Measurements from ENCODE around the gene TSTD2.

Gene TSTD2

DNA sequence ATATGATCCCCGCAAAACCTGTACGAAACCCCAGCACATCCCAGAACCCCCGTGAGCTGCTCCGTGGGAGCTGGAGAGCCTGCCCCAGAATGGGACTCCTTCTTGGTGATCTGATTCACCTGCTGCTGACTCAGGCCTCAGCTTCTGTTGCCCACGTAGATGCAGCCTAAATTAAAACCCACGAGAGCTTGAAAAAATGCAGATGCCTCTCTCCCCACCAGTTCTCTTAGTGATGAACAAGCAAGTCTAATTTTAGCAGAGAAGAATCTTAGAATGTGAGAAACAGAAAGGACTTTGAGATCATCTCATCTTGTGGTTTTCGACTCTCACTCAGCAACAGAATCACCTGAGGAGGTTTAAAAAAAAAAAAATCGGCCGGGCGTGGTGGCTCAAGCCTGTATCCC, 74.1 kb downstream of the TSTD2 start:
- H3K9ac ChIP-seq (ENCODE audit: low read length), result no peak overlapping the region
- no peaks in the 10 kb centered on the region for H3K27me3 ChIP-seq (ENCODE audit: control insufficient read depth, insufficient read depth, low read length)
- no peak overlapping the region for H3K27ac ChIP-seq (ENCODE audit: low read length)
- peaks cover 1% of the 10 kb centered on the region for H3K4me1 ChIP-seq (ENCODE audit: control insufficient read depth, low read depth, low read length)
- H3K4me3 ChIP-seq (ENCODE audit: low read length), result no peak overlapping the region
- H3K9me3 ChIP-seq (ENCODE audit: control insufficient read depth, low read depth, low read length), result no peaks in the 10 kb centered on the region
- no peaks in the 10 kb centered on the region for H3K36me3 ChIP-seq (ENCODE audit: control insufficient read depth, low read depth, low read length)

DNA sequence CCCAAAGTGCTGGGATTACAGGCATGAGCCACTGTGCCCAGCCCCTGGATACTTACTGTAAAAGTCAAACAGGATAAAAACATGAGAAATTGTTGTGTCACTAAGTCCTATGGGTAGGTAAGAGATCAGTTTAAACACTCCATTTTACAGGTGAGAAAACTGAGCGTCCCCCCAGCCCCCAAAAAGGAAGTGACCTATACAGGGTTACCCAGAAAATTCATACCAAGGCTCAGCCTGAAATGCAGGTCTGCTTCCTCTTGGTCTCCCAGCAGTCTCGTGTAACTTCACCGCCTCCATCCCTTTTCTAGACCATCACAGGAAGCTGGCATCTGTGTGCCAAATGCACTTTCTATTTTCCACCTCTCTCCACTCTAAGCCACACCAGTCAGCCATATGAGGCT, 74.5 kb downstream of the TSTD2 start:
- Histone ChIP-seq H3K4me3 (ENCODE audit: low read length) (no peak overlapping the region), H3K36me3 (ENCODE audit: control insufficient read depth, low read depth, low read length) (no peaks in the 10 kb centered on the region), H3K9me3 (ENCODE audit: control insufficient read depth, low read depth, low read length) (no peaks in the 10 kb centered on the region), H3K4me1 (ENCODE audit: control insufficient read depth, low read depth, low read length) (no peaks in the 10 kb centered on the region), H3K27ac (ENCODE audit: low read length) (no peak overlapping the region), H3K9ac (ENCODE audit: low read length) (no peak overlapping the region), H3K27me3 (ENCODE audit: control insufficient read depth, insufficient read depth, low read length) (no peaks in the 10 kb centered on the region)

DNA sequence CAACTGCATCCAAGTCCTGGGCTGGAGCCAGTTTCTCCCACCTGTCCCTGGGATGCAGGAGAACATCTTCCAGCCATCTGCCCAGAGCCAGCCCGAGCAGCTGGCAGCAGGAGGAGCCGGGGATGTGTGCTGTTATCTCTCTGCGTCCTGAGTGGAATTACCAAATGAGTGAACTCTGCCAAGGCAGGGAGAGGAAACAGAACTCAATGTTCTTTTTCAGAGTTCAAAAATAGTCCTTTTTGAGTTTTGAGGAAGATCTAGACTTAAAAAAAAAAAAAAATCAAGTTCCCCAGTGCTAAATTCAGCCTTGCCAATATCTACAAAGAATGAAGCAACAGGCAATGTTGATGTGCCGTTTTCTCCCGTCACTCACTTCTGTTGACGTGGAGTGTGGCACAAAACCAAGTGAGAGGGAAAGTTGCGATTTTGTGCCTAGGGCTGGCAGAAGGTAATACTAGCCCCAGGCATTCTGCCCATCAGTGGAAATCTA, 75.5 kb downstream of the TSTD2 start:
- H3K4me1 ChIP-seq (ENCODE audit: control insufficient read depth, low read depth, low read length), result no peaks in the 10 kb centered on the region
- no peaks in the 10 kb centered on the region for H3K36me3 ChIP-seq (ENCODE audit: control insufficient read depth, low read depth, low read length)
- no peak overlapping the region for H3K9ac ChIP-seq (ENCODE audit: low read length)
- no peak overlapping the region for H3K4me3 ChIP-seq (ENCODE audit: low read length)
- no peaks in the 10 kb centered on the region for H3K27me3 ChIP-seq (ENCODE audit: control insufficient read depth, insufficient read depth, low read length)
- H3K9me3 ChIP-seq (ENCODE audit: control insufficient read depth, low read depth, low read length), result no peaks in the 10 kb centered on the region
- no peak overlapping the region for H3K27ac ChIP-seq (ENCODE audit: low read length)

DNA sequence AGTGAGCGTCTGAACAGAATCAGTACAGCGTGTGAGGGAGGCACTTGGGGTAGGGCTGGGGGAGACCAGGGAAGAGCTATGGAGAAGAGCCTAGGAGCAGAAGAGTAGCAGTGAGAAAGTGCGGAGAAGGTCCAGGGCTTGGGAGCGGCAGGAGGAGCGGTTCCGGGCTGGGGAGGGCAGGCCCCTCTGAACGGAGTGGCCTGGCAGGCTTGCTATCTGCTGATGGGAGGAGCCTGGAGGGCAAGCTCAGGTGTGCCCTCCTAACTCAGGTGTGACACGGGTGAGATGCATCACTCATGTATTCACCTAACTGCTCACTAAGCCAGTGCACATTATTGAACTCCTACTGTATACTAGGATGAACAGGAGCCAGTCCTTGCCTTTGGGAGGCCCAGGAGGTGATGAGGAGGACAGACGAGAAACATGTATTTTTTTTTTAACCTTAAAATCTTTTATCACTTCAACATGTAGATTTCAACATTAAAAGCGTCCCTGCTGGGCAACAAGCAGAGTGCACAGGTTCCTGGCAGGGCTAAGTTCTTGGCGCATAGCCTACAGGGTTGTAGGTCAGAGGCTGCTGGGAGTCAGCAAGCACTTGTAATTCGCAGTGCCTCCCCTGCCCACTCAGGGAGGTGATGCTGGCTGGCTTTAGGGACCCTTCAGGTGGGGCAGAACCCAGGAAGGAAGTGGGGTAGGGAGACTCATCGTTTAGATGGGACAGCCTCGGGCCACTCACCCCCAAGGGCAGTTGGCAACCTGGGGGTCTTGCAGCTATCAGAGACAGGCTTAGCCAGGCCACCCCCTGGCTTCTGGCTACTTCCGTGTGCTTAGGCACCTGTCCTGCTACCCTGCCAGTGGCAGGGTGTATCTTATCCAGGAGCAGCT, 76.2 kb downstream of the TSTD2 start:
- H3K4me1 ChIP-seq (ENCODE audit: control insufficient read depth, low read depth, low read length), result no peaks in the 10 kb centered on the region
- no peaks in the 10 kb centered on the region for H3K9me3 ChIP-seq (ENCODE audit: control insufficient read depth, low read depth, low read length)
- no peaks in the 10 kb centered on the region for H3K27me3 ChIP-seq (ENCODE audit: control insufficient read depth, insufficient read depth, low read length)
- H3K36me3 ChIP-seq (ENCODE audit: control insufficient read depth, low read depth, low read length), result no peaks in the 10 kb centered on the region
- no peak overlapping the region for H3K9ac ChIP-seq (ENCODE audit: low read length)
- no peak overlapping the region for H3K4me3 ChIP-seq (ENCODE audit: low read length)
- H3K27ac ChIP-seq (ENCODE audit: low read length), result no peak overlapping the region

DNA sequence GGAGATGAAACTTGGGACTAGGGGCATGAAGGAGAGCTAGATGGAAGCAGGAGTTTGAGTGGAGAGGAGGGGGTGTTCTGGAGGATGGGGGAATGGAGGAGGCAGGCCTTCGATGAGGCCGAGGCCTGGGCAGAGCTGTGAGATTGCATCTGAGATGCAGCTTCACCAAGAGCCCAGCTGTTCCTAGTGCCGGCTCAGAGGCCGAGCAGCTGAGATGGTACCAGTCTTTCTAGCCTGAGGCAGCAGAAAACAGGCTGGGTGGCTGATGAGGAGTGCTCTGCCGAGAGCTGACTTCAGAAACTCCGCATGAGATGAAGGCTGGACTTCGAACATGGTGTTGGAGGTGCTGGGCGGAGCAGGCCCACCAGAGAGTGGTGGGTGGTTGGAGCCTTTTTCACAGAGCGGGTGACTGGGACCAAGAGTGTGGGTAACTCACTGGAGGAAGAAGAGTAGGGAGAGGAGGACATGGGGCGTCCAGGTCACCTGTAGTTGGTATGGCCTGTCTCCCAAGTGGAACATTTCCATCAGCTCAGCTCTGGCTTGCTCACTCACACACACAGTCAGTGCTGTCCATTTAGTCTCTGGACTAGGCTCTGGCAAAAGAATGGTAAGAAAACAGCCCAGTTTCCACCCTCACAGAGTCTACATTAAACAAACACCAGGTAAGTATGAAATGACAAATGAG, 77.0 kb downstream of the TSTD2 start:
- no peaks in the 10 kb centered on the region for H3K9me3 ChIP-seq (ENCODE audit: control insufficient read depth, low read depth, low read length)
- H3K4me1 ChIP-seq (ENCODE audit: control insufficient read depth, low read depth, low read length), result no peaks in the 10 kb centered on the region
- H3K9ac ChIP-seq (ENCODE audit: low read length), result no peak overlapping the region
- no peak overlapping the region for H3K4me3 ChIP-seq (ENCODE audit: low read length)
- no peaks in the 10 kb centered on the region for H3K36me3 ChIP-seq (ENCODE audit: control insufficient read depth, low read depth, low read length)
- no peaks in the 10 kb centered on the region for H3K27me3 ChIP-seq (ENCODE audit: control insufficient read depth, insufficient read depth, low read length)
- H3K27ac ChIP-seq (ENCODE audit: low read length), result no peak overlapping the region

DNA sequence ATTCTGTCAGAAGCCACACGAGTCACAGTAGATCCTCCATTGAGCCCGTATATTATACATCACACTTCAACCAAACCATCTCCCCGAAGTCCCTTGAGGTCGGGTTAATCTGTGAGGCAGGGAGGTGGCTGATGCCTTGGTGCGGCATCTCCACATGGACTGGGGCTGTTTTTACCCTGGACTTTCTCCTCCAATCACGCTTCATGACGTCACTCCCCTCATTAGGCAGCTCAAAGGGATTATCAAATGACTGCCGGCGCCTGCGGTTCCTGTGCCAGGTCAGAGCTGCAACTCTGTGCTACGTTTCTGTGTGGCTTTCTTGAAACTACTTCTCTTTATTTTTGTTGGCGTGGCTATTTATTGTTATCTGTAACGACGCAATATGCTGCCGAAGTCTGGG, 78.0 kb downstream of the TSTD2 start:
- no peak overlapping the region for H3K9ac ChIP-seq (ENCODE audit: low read length)
- H3K27me3 ChIP-seq (ENCODE audit: control insufficient read depth, insufficient read depth, low read length), result no peaks in the 10 kb centered on the region
- no peak overlapping the region for H3K27ac ChIP-seq (ENCODE audit: low read length)
- H3K4me3 ChIP-seq (ENCODE audit: low read length), result no peak overlapping the region
- H3K9me3 ChIP-seq (ENCODE audit: control insufficient read depth, low read depth, low read length), result no peaks in the 10 kb centered on the region
- no peaks in the 10 kb centered on the region for H3K36me3 ChIP-seq (ENCODE audit: control insufficient read depth, low read depth, low read length)
- H3K4me1 ChIP-seq (ENCODE audit: control insufficient read depth, low read depth, low read length), result no peaks in the 10 kb centered on the region

DNA sequence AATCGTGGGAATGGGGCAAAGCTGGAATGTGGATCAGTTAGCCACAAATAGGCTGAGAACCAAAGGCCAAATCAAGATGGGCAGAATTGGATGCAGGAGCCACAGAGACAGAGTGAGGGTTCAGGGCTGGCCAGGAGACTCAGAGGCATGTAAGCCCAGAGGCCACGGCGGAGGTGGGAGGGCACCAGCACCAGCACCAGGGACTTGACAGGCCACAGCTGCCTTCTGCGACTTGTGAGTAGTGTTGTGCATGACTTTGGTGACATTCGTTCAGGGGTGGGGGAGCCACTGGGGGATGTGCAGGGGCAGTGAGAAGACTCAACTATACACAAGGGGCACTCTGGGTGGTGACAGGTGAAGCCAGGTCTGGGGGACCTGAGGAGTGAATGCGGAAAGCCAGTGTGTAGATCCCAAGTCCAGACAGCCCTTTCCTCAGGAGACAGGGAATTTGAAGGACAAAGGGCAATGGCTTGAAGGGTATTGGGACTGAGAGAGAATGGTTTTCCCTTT, 78.5 kb downstream of the TSTD2 start:
- H3K4me3 ChIP-seq (ENCODE audit: low read length), result no peak overlapping the region
- no peaks in the 10 kb centered on the region for H3K36me3 ChIP-seq (ENCODE audit: control insufficient read depth, low read depth, low read length)
- H3K9ac ChIP-seq (ENCODE audit: low read length), result no peak overlapping the region
- H3K27me3 ChIP-seq (ENCODE audit: control insufficient read depth, insufficient read depth, low read length), result no peaks in the 10 kb centered on the region
- H3K4me1 ChIP-seq (ENCODE audit: control insufficient read depth, low read depth, low read length), result no peaks in the 10 kb centered on the region
- no peaks in the 10 kb centered on the region for H3K9me3 ChIP-seq (ENCODE audit: control insufficient read depth, low read depth, low read length)
- no peak overlapping the region for H3K27ac ChIP-seq (ENCODE audit: low read length)

DNA sequence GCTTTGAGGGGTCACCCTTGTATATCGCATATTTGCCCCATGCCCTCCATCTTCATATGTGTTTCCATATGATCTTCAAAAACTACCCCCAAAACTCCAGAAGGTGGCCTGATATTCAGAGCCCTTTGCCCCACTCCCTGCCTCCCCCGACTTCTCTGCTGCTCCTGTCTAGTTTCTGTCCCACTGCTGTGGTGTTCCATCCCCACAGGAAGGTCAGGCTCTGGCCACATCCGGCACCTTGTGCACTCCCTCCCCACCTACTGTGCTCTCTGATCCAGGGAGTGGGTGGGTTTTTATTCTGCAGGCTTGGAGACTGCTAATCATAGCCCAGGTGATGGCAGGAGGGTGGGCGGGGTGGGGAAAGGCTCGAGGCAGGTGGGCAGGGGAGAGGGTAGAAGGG, 79.3 kb downstream of the TSTD2 start:
- no peaks in the 10 kb centered on the region for H3K36me3 ChIP-seq (ENCODE audit: control insufficient read depth, low read depth, low read length)
- no peak overlapping the region for H3K4me3 ChIP-seq (ENCODE audit: low read length)
- no peak overlapping the region for H3K9ac ChIP-seq (ENCODE audit: low read length)
- no peaks in the 10 kb centered on the region for H3K4me1 ChIP-seq (ENCODE audit: control insufficient read depth, low read depth, low read length)
- H3K9me3 ChIP-seq (ENCODE audit: control insufficient read depth, low read depth, low read length), result no peaks in the 10 kb centered on the region
- no peak overlapping the region for H3K27ac ChIP-seq (ENCODE audit: low read length)
- no peaks in the 10 kb centered on the region for H3K27me3 ChIP-seq (ENCODE audit: control insufficient read depth, insufficient read depth, low read length)

DNA sequence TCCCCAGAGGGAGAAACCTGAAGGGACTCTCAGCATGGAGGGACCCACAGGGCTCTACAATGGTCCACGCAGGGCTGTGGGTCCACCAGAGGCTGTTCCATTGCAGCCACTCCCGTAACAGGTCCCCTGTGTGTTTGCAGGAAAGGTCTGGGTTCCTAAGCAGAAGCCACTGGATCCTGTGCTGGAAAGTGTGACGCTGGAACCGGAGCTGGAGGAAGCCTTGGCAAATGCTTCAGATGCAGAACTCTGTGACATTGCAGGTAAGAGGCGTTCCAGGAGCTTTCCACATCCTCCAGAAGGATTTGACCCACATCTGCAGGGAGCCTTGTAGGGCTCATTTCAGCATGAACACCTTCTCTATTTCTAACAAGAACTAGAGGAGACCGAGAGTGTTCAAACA, 80.0 kb downstream of the TSTD2 start:
- Histone ChIP-seq H3K9ac (ENCODE audit: low read length) (no peak overlapping the region), H3K27me3 (ENCODE audit: control insufficient read depth, insufficient read depth, low read length) (no peaks in the 10 kb centered on the region), H3K4me3 (ENCODE audit: low read length) (no peak overlapping the region), H3K27ac (ENCODE audit: low read length) (no peak overlapping the region), H3K9me3 (ENCODE audit: control insufficient read depth, low read depth, low read length) (no peaks in the 10 kb centered on the region), H3K4me1 (ENCODE audit: control insufficient read depth, low read depth, low read length) (no peaks in the 10 kb centered on the region), H3K36me3 (ENCODE audit: control insufficient read depth, low read depth, low read length) (no peaks in the 10 kb centered on the region)

DNA sequence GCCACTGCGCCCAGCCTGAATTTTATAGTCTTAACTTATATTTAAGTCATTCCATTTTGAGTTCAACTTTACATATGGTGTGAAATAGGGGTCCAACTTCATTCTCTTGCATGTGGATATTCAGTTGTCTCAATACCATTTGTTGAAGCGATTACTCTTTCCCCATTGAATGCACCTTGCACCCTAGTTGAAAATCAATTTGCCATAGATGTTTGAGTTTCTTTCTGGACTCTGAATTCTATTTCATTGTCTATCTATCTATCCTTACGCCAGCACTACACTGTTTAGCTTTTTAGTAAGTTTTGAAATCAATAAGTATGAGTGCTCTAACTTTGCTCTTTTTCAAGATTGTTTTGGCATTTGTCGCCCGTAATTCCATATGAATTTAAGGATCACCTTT, 81.9 kb downstream of the TSTD2 start:
- no peaks in the 10 kb centered on the region for H3K27me3 ChIP-seq (ENCODE audit: control insufficient read depth, insufficient read depth, low read length)
- H3K9ac ChIP-seq (ENCODE audit: low read length), result no peak overlapping the region
- no peak overlapping the region for H3K27ac ChIP-seq (ENCODE audit: low read length)
- H3K4me1 ChIP-seq (ENCODE audit: control insufficient read depth, low read depth, low read length), result no peaks in the 10 kb centered on the region
- H3K36me3 ChIP-seq (ENCODE audit: control insufficient read depth, low read depth, low read length), result no peaks in the 10 kb centered on the region
- H3K4me3 ChIP-seq (ENCODE audit: low read length), result no peak overlapping the region
- H3K9me3 ChIP-seq (ENCODE audit: control insufficient read depth, low read depth, low read length), result no peaks in the 10 kb centered on the region

DNA sequence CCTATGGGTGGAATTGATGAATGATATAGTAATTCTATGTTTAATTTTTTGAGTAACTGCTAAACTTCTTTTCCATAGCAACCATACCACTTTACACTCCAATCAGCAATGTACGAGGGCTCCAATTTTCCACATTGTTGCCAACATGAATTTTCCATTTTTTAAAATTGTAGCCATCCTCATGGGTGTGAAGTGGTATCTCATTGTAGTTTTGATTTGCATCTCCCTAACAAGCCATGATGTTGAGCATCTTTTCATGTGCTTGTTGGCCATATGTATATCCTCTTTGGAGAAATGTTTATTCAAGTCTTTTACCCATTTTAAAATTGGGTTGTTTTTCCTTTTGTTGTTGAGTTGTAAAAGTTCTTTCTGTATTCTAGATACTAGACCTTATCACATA, 82.8 kb downstream of the TSTD2 start:
- Histone ChIP-seq H3K27me3 (ENCODE audit: control insufficient read depth, insufficient read depth, low read length) (no peaks in the 10 kb centered on the region), H3K9me3 (ENCODE audit: control insufficient read depth, low read depth, low read length) (no peaks in the 10 kb centered on the region), H3K4me1 (ENCODE audit: control insufficient read depth, low read depth, low read length) (no peaks in the 10 kb centered on the region), H3K4me3 (ENCODE audit: low read length) (no peak overlapping the region), H3K27ac (ENCODE audit: low read length) (no peak overlapping the region), H3K36me3 (ENCODE audit: control insufficient read depth, low read depth, low read length) (no peaks in the 10 kb centered on the region), H3K9ac (ENCODE audit: low read length) (no peak overlapping the region)
